ENCODE data around the gene PKHD1.

The PKHD1 gene

GRCh38 chr6:51706086-51706485 lies 381.3 kb downstream of the PKHD1 start:
- no peak for DNase-seq (ENCODE audit: low read depth in 4 of 4, low spot score in 1 of 4)

- DNase-seq (ENCODE audit: low read depth in 4 of 4, low spot score in 1 of 4) = no peak
Measured at GRCh38 chr6:51704932-51705540, 382.4 kb downstream of the PKHD1 start.

- DNase-seq (ENCODE audit: low read depth in 4 of 4, low spot score in 1 of 4) = no peak
Measured at GRCh38 chr6:51702851-51703250, 384.6 kb downstream of the PKHD1 start.

GRCh38 chr6:51684603-51685002 lies 402.8 kb downstream of the PKHD1 start:
- no peak for DNase-seq (ENCODE audit: low read depth in 4 of 4, low spot score in 1 of 4)

- no peak for DNase-seq (ENCODE audit: low read depth in 4 of 4, low spot score in 1 of 4)
Measured at GRCh38 chr6:51684038-51684437, 403.4 kb downstream of the PKHD1 start.

GRCh38 chr6:51678905-51679620 lies 408.4 kb downstream of the PKHD1 start:
- DNase-seq (ENCODE audit: low read depth in 4 of 4, low spot score in 1 of 4) = no peak

- no peak for DNase-seq (ENCODE audit: low read depth in 4 of 4, low spot score in 1 of 4)
Measured at GRCh38 chr6:51678274-51678673, 409.1 kb downstream of the PKHD1 start.

- DNase-seq (ENCODE audit: low read depth in 4 of 4, low spot score in 1 of 4) = no peak
Measured at GRCh38 chr6:51675922-51676275, 411.5 kb downstream of the PKHD1 start.

- DNase-seq (ENCODE audit: low read depth in 4 of 4, low spot score in 1 of 4) = no peak
Measured at GRCh38 chr6:51675020-51675921, 412.1 kb downstream of the PKHD1 start.

- no peak for DNase-seq (ENCODE audit: low read depth in 4 of 4, low spot score in 1 of 4)
Measured at GRCh38 chr6:51663525-51663924, 423.9 kb downstream of the PKHD1 start.

- DNase-seq (ENCODE audit: low read depth in 4 of 4, low spot score in 1 of 4) = no peak
Measured at GRCh38 chr6:51660767-51661166, 426.6 kb downstream of the PKHD1 start.

- DNase-seq (ENCODE audit: low read depth in 4 of 4, low spot score in 1 of 4) = no peak
Measured at GRCh38 chr6:51657491-51657890, 429.9 kb downstream of the PKHD1 start.

- no peak for DNase-seq (ENCODE audit: low read depth in 4 of 4, low spot score in 1 of 4)
Measured at GRCh38 chr6:51655517-51655916, 431.9 kb downstream of the PKHD1 start.

GRCh38 chr6:51654647-51655046 lies 432.8 kb downstream of the PKHD1 start:
- DNase-seq (ENCODE audit: low read depth in 4 of 4, low spot score in 1 of 4) = no peak

GRCh38 chr6:51651132-51651817 lies 436.1 kb downstream of the PKHD1 start:
- no peak for DNase-seq (ENCODE audit: low read depth in 4 of 4, low spot score in 1 of 4)

- DNase-seq (ENCODE audit: low read depth in 4 of 4, low spot score in 1 of 4) = no peak
Measured at GRCh38 chr6:51648774-51649173, 438.6 kb downstream of the PKHD1 start.

GRCh38 chr6:51648236-51648635 lies 439.2 kb downstream of the PKHD1 start:
- no peak for DNase-seq (ENCODE audit: low read depth in 4 of 4, low spot score in 1 of 4)

GRCh38 chr6:51644426-51644825 lies 443.0 kb downstream of the PKHD1 start:
- DNase-seq (ENCODE audit: low read depth in 4 of 4, low spot score in 1 of 4) = no peak

GRCh38 chr6:51640021-51640420 lies 447.4 kb downstream of the PKHD1 start:
- no peak for DNase-seq (ENCODE audit: low read depth in 4 of 4, low spot score in 1 of 4)

GRCh38 chr6:51633424-51633823 lies 454.0 kb downstream of the PKHD1 start:
- no peak for DNase-seq (ENCODE audit: low read depth in 4 of 4, low spot score in 1 of 4)

GRCh38 chr6:51630011-51630410 lies 457.4 kb downstream of the PKHD1 start:
- DNase-seq (ENCODE audit: low read depth in 4 of 4, low spot score in 1 of 4) = no peak

Measured in stimulated activated CD4-positive, alpha-beta T cell treated with anti-CD3 and anti-CD28 coated beads, Interleukin-1b, Interleukin-23, amount 100 ng/mL, for 24 hours (primary cell).